LNCAP (cell line): ENCODE data around the gene LBHD1.

Experiments
- TF ChIP-seq, protein P1 (sequence below): fragments of 450-650 bp; IDR thresholded peaks from 2 replicates; pipeline ENCODE4 v1.5.1; 2017; ENCODE audit warnings: mild to moderate bottlenecking

Gene LBHD1

DNA sequence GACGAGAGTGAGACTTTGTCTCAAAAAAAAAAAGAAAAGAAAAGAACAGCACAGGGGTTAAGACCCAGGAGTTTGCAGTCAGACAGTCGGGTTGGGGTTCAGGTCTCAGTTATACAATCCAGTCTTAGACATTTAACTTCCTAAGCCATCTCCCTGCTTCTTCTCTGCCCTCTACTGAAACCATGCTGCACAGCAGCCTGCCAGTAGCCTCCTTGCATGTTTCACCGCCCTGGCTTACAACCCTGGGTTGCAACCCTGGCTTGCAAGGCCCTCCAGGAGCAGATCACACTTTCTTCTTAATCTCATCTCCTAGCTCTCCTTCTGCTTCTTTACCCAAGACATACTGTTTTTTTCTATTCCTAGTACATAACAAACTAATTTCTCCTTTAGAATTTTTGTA, 44.4 kb downstream of the LBHD1 start:
- TF ChIP-seq, protein P1, sequence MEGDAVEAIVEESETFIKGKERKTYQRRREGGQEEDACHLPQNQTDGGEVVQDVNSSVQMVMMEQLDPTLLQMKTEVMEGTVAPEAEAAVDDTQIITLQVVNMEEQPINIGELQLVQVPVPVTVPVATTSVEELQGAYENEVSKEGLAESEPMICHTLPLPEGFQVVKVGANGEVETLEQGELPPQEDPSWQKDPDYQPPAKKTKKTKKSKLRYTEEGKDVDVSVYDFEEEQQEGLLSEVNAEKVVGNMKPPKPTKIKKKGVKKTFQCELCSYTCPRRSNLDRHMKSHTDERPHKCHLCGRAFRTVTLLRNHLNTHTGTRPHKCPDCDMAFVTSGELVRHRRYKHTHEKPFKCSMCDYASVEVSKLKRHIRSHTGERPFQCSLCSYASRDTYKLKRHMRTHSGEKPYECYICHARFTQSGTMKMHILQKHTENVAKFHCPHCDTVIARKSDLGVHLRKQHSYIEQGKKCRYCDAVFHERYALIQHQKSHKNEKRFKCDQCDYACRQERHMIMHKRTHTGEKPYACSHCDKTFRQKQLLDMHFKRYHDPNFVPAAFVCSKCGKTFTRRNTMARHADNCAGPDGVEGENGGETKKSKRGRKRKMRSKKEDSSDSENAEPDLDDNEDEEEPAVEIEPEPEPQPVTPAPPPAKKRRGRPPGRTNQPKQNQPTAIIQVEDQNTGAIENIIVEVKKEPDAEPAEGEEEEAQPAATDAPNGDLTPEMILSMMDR = no peak

DNA sequence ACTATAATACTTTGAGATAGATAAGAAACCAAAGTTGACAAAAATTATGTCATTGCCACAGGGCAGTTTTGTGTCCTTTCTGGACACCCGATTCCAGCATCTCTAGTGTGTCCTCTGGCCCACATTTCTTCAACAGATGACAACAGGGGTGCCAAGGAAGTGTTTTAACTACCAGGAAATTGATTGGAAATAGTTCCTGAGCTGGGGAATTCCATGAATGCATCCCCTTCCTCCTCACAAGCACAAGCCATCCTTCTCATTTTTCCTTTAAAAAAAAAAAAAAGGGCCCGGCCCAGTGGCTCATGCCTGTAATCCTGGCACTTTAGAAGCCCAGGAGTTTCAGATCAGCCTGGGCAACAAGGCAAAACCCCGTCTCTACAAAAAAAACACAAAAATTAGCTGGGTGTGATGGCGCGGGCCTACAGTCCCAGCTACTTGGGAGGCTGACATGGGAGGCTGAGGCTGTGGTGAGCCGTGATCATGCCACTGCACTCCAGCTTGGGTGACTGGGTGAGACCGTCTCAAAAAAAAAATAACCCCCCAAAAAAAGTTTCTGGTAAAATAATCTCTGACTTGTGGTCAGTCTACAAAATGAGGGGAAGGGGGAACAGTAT, 49.5 kb downstream of the LBHD1 start:
- TF ChIP-seq, protein P1 = no peak

DNA sequence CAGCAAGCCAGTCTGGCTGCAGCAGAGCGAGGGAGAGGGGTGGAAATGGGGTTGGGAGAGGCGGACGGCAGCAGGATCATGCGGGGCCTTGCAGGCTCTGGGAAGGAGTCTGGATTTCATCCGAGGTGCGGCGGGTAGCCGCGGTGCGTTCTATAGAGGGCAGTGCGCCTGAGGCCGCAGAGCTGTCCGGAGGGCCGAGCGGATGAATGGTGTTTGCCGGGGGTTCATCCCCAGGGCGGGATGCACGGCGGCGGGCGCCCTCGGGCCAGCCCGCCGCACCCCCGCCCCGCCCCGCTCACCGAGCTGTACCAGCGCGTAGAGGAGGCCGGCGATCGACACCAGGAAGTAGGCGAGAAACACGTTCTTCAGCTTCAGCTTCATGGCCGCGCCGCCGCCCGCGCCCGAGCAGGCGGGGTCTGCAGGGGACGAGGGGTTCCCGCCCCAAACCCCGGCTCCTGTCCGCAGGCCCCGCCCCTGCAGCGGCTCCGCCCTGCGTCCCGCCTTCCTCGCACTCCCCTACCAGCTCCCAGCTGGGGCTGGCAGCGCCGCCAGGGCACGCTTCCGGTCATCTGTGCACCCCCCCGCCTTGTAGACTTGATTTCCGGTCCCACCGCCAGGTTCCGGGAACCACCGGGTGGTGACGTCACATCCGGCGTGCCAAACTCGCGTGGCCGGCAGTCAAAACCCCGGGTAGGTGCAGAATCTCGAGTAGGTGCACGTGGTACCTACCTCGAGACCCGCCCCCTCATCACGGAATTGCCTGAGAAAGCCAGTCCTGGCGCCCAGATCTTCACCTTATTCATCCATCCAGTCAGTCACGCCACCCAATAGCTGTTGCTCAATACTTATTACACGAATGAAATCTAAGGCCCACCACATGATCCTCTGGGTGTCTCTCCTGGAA, 50.2 kb downstream of the LBHD1 start, which contains the start of gene B3GAT3:
Gene B3GAT3 (minus strand): TSS at position 420 of the 904 bp plus-strand sequence. CDS start 39 bp downstream, at position 381.
- TF ChIP-seq, protein P1 = no peak

DNA sequence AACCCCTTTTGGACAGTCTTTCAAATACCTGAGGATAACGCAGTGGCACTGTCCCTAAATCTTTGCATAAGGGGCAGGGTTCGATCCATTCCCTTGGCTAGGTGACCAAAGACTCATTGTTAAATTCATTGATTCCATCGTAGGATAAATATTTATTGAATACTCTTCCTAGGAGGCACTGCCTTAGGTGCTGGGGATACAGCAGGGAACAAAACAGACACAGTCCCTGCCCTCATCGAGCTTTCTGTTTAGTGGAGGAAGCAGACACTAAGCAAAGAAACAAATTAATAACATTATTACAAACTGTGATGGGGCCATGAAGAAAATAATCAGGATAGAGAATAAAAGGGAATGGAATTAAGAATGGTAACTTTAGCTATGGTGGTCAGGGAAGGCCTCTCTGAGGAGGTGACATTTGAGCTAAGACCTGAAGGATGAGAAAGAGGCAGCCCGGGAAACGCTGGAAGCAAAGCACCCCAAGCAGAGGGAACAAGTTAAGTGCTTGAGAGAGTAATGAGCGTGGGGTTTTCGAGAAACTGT, 51.0 kb downstream of the LBHD1 start:
- TF ChIP-seq, protein P1 = no peak

DNA sequence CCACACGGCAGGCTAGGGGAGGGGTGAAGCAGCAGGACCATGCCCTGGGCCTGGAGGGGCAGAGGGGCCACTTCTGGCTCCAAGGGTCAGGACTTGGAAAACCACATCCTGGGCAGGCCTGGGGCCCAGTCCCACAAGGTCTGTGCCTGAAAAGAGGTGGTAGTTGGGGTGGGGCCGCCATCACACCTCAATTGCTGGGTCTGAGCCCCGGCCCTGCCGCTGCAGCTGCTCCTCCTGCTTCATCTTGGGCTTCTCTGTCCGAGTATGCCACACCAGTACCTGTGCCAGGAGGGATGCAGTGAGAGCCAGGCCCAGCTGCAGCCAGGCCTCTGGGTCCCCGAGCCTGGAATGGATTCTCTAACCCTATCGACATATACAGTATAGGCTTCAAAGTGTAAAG, 56.5 kb downstream of the LBHD1 start:
- TF ChIP-seq, protein P1 = no peak

DNA sequence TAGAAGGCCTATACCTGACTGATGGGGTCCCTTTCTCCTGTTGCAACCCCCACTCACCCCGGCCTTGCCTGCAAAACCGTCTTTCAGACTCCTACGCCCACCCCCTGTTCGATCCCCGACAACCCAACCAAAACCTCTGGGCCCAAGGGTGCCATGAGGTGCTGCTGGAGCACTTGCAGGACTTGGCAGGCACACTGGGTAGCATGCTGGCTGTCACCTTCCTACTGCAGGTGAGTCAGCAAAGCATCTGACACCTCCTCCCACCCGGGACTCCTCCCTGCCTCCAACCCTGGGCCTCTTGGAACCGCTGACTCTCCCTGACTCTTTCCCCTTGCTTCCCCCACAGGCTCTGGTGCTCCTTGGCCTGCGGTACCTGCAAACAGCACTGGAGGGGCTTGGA, 57.8 kb downstream of the LBHD1 start:
- TF ChIP-seq, protein P1 = no peak

DNA sequence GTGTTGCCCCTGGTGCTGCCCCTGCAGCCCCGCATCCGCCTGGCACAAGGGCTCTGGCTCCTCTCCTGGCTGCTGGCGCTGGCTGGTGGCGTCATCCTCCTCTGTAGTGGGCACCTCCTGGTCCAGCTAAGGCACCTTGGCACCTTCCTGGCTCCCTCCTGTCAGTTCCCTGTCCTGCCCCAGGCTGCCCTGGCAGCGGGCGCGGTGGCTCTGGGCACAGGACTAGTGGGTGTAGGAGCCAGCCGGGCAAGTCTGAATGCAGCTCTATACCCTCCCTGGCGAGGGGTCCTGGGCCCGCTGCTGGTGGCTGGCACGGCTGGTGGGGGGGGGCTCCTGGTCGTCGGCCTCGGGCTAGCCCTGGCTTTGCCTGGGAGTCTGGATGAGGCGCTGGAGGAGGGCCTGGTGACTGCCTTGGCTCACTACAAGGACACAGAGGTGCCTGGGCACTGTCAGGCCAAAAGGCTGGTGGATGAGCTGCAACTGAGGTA, 58.7 kb downstream of the LBHD1 start:
- TF ChIP-seq, protein P1 = no peak
